A673 (cell line): ENCODE measurements around the gene LINC01488. TPM values are rescaled to one million over a fixed set of nuclear protein-coding genes. Genes with fewer than 3 reads are reported as not detected.

Experiments used
- BruUV-seq: library from RNA; stranded (reverse); fragments of 400-500 nt; replicated peaks from 2 replicates; lab custom pipeline; 2021; lab: Mats Ljungman, UMichigan
- CTCF ChIA-PET: fragments of 300-600 bp; sonication (Branson Sonifier 250); formaldehyde crosslinking; loops from one replicate; lab custom pipeline; 2022; ENCODE audit warnings: antibody characterized with exemption; lab: Charles Lee
- POLR2A ChIA-PET: fragments of 300-600 bp; sonication (Branson Sonifier 250); formaldehyde crosslinking; loops from one replicate; lab custom pipeline; 2022; ENCODE audit warnings: antibody characterized with exemption; ENCODE audit not compliant: low non-redundant PET; lab: Charles Lee
- DNase-seq: peaks from one replicate; pipeline ENCODE4 v3.0.0-alpha.2; 2015; ENCODE audit warnings: low spot score
- H3K27ac ChIP-seq: fragments of 200-600 bp; sonication (generic); 2 replicates; pipeline ENCODE4 v1.5.1; 2016; ENCODE audit warnings: mixed run types, low read depth, mild to moderate bottlenecking, mixed read lengths, antibody characterized with exemption, low read length; ENCODE audit not compliant: poor library complexity, severe bottlenecking
- H3K27me3 ChIP-seq: fragments of 200-600 bp; sonication (generic); replicated peaks from 2 replicates; pipeline ENCODE4 v1.6.1; 2017; ENCODE audit warnings: mixed run types, low read depth, mild to moderate bottlenecking, mixed read lengths, antibody characterized with exemption, low read length; ENCODE audit not compliant: insufficient read depth, poor library complexity
- H3K36me3 ChIP-seq: fragments of 200-600 bp; sonication (generic); 2 replicates; pipeline ENCODE4 v1.6.1; 2016; ENCODE audit warnings: mixed run types, mild to moderate bottlenecking, mixed read lengths, antibody characterized with exemption, low read length; ENCODE audit not compliant: insufficient read depth, poor library complexity, severe bottlenecking
- H3K4me1 ChIP-seq: fragments of 200-600 bp; sonication (generic); 2 replicates; pipeline ENCODE4 v1.6.1; 2017; ENCODE audit warnings: mixed run types, mild to moderate bottlenecking, mixed read lengths, antibody characterized with exemption, low read length; ENCODE audit not compliant: insufficient read depth, poor library complexity, severe bottlenecking
- H3K4me3 ChIP-seq: fragments of 200-600 bp; sonication (generic); 2 replicates; pipeline ENCODE4 v1.5.1; 2016; ENCODE audit warnings: low read depth, mixed run types, mild to moderate bottlenecking, mixed read lengths, low read length; ENCODE audit not compliant: poor library complexity, severe bottlenecking
- H3K9me3 ChIP-seq: fragments of 200-600 bp; sonication (generic); 2 replicates; pipeline ENCODE4 v1.6.1; 2016; ENCODE audit warnings: mixed run types, low read depth, mild to moderate bottlenecking, mixed read lengths, antibody characterized with exemption, low read length; ENCODE audit not compliant: poor library complexity, severe bottlenecking
- CTCF ChIP-seq: fragments of 300-800, 200-600 bp; sonication (generic); conservative IDR thresholded peaks from 2 replicates; pipeline ENCODE4 v1.5.1; 2017; ENCODE audit warnings: low read depth, mild to moderate bottlenecking, antibody characterized with exemption, low read length, moderate library complexity, mixed read lengths
- EZH2 ChIP-seq: fragments of 200-600 bp; sonication (generic); IDR thresholded peaks from 2 replicates; pipeline ENCODE4 v1.6.1; 2017; ENCODE audit warnings: borderline replicate concordance, low read depth, mild to moderate bottlenecking, mixed read lengths, antibody characterized with exemption, low read length; ENCODE audit not compliant: poor library complexity, severe bottlenecking
- intact Hi-C: fragments of 100-400 bp; cut with micrococcal nuclease; formaldehyde crosslinking; loops from one replicate; pipeline ENCODE4 v1.10.0; 2022; ENCODE audit not compliant: unreplicated experiment
- total RNA-seq: library from RNA; stranded (reverse); gene quantifications from 2 replicates; pipeline ENCODE4 v1.2.3, GENCODE V29; 2021

Gene LINC01488
- total RNA-seq, 1 experiment from 2014 or later, result not detected

GRCh38 chr11:69534166-69534530, 52.7 kb downstream of the LINC01488 start:
- ChIA-PET CTCF (no interaction called here), POLR2A (no interaction called here)
- Histone ChIP-seq H3K4me1 (no peaks in the 10 kb centered on the region), H3K9me3 (no peaks in the 10 kb centered on the region), H3K27me3 (no peaks in the 10 kb centered on the region), H3K36me3 (no peaks in the 10 kb centered on the region), H3K27ac (no peak overlapping the region), H3K4me3 (no peak overlapping the region)
- no peak for TF ChIP-seq EZH2
- TF ChIP-seq CTCF, result no peak
- no TSS peak for BruUV-seq
- intact Hi-C loops, result no loop called here
- DNase-seq, result no peak

GRCh38 chr11:69535908-69536307, 54.4 kb downstream of the LINC01488 start:
- intact Hi-C loops, result no loop called here
- no TSS peak for BruUV-seq
- H3K9me3 ChIP-seq, result no peaks in the 10 kb centered on the region
- H3K27ac ChIP-seq, result no peak overlapping the region
- no peak for DNase-seq
- CTCF ChIA-PET, result no interaction called here
- H3K27me3 ChIP-seq, result no peaks in the 10 kb centered on the region
- POLR2A ChIA-PET, result no interaction called here
- H3K36me3 ChIP-seq, result no peaks in the 10 kb centered on the region
- H3K4me1 ChIP-seq, result peaks cover 6% of the 10 kb centered on the region
- no peak overlapping the region for H3K4me3 ChIP-seq
- TF ChIP-seq CTCF (no peak), EZH2 (no peak)

- H3K27me3 ChIP-seq, result no peaks in the 10 kb centered on the region
- intact Hi-C loops, result no loop called here
- no peaks in the 10 kb centered on the region for H3K9me3 ChIP-seq
- TF ChIP-seq CTCF (no peak), EZH2 (no peak)
- no peaks in the 10 kb centered on the region for H3K36me3 ChIP-seq
- BruUV-seq, result no TSS peak
- H3K27ac ChIP-seq, result no peak overlapping the region
- H3K4me3 ChIP-seq, result no peak overlapping the region
- no peak for DNase-seq
- CTCF ChIA-PET, result no interaction called here
- H3K4me1 ChIP-seq, result peaks cover 6% of the 10 kb centered on the region
- POLR2A ChIA-PET, result no interaction called here
Measured at GRCh38 chr11:69536406-69536805, 54.9 kb downstream of the LINC01488 start.
